Astrocyte of the hippocampus (primary cell): ENCODE results near the gene TMEM258.

ENCODE experiments used
- DNase-seq: peaks from one replicate; pipeline ENCODE4 v3.0.0; 2011; ENCODE audit warnings: low read depth, low spot score

The TMEM258 gene

DNA sequence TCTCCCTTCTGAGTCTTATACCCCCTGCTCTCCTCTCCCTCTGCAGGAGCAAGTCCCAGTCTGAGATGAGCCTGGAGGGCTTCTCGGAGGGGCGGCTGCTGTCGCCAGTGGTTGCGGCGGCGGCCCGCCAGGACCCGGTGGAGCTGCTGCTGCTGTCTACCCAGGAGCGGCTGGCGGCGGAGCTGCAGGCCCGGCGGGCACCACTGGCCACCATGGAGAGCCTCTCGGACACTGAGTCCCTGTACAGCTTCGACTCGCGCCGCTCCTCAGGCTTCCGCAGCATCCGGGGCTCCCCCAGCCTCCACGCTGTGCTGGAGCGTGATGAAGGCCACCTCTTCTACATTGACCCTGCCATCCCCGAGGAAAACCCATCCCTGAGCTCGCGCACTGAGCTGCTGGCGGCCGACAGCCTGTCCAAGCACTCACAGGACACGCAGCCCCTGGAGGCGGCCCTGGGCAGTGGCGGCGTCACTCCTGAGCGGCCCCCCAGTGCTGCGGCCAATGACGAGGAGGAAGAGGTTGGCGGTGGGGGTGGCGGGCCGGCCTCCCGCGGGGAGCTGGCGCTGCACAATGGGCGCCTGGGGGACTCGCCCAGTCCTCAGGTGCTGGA lies 48.8 kb downstream of the TMEM258 start:
- DNase-seq: no peak

GRCh38 chr11:61742391-61742790 lies 50.0 kb downstream of the TMEM258 start:
- DNase-seq: no peak

GRCh38 chr11:61739966-61740365 lies 52.4 kb downstream of the TMEM258 start:
- no peak for DNase-seq

- no peak for DNase-seq
Measured at GRCh38 chr11:61739413-61739812, 53.0 kb downstream of the TMEM258 start.
